ENCODE data around the gene DUSP28. TPM values are rescaled to one million over a fixed set of nuclear protein-coding genes. Genes with fewer than 3 reads are reported as not detected.

The DUSP28 gene
- total and polyA plus RNA-seq, 2 experiments from 2014 or later, result 2.7 to 4.3 TPM

GRCh38 chr2:240551811-240552210 lies 8.3 kb upstream of the DUSP28 start:
- ATAC-seq, result no peak
- Histone ChIP-seq H3K36me3 (ENCODE audit: insufficient read depth) (no peaks in the 10 kb centered on the region), H4K20me1 (replicated peaks; ENCODE audit: insufficient read depth) (no peaks in the 10 kb centered on the region), H3K27me3 (ENCODE audit: insufficient read depth) (no peaks in the 10 kb centered on the region), H3K79me2 (replicated peaks; ENCODE audit: insufficient read depth) (no peaks in the 10 kb centered on the region), H3F3A (replicated peaks; ENCODE audit: low read depth) (no peaks in the 10 kb centered on the region), H2AFZ (no peak overlapping the region), H3K27ac (ENCODE audit: low read depth) (no peak overlapping the region), H3K9me2 (ENCODE audit: insufficient read depth) (no peaks in the 10 kb centered on the region), H3K4me1 (ENCODE audit: insufficient read depth) (peaks cover under 1% of the 10 kb centered on the region; the same call in 1 of the 2 replicates), H3K4me2 (no peak overlapping the region), H3K4me3 (no peak overlapping the region)
- Mint-ChIP-seq H3K4me1 (0 out of 3 replicates have a peak, but pooled peaks cover 3% of the 10 kb centered on the region), H3K27ac (no peak overlapping the region), H3K27me3 (ENCODE audit: insufficient read depth, low read depth, poor library complexity) (peaks cover 7% of the 10 kb centered on the region), H3K4me3 (no peak overlapping the region), H3K36me3 (ENCODE audit: low read depth) (peaks cover 30% of the 10 kb centered on the region), H3K9me3 (peaks cover 21% of the 10 kb centered on the region)
- TF ChIP-seq STAT1 (IDR thresholded peaks at IDR 0.05; ENCODE audit: unreplicated experiment) (no peak), EZH2 (IDR thresholded peaks at IDR 0.05; ENCODE audit: low read depth, unreplicated experiment) (no peak), CTCF (conservative IDR thresholded peaks at IDR 0.05; ENCODE audit: low read depth in 2 of 2) (no peak), ZNF331 (CRISPR knock-in tag; IDR thresholded peaks at IDR 0.05; ENCODE audit: low read depth) (no peak), ZNF114 (CRISPR knock-in tag; IDR thresholded peaks at IDR 0.05) (no peak), NANOG (IDR thresholded peaks at IDR 0.05; ENCODE audit: borderline replicate concordance) (no peak)
- DNase-seq (ENCODE audit: low spot score), result no peak

GRCh38 chr2:240553956-240554480 lies 6.1 kb upstream of the DUSP28 start:
- Histone ChIP-seq H3K4me2 (no peak overlapping the region), H3K4me3 (no peak overlapping the region), H3K27ac (ENCODE audit: low read depth) (no peak overlapping the region), H3K79me2 (replicated peaks; ENCODE audit: insufficient read depth) (no peaks in the 10 kb centered on the region), H3K9me2 (ENCODE audit: insufficient read depth) (no peaks in the 10 kb centered on the region; the same call in 1 of the 2 replicates), H3K36me3 (ENCODE audit: insufficient read depth) (no peaks in the 10 kb centered on the region), H4K20me1 (replicated peaks; ENCODE audit: insufficient read depth) (no peaks in the 10 kb centered on the region), H3K4me1 (ENCODE audit: insufficient read depth) (peaks cover 5% of the 10 kb centered on the region; the same call in 1 of the 2 replicates), H2AFZ (no peak overlapping the region), H3K27me3 (ENCODE audit: insufficient read depth) (peaks cover 14% of the 10 kb centered on the region), H3F3A (replicated peaks; ENCODE audit: low read depth) (0 out of 2 replicates have a peak, but pooled peaks cover 2% of the 10 kb centered on the region)
- Mint-ChIP-seq H3K27ac (no peak overlapping the region), H3K4me1 (peaks cover 13% of the 10 kb centered on the region), H3K27me3 (ENCODE audit: insufficient read depth, low read depth, poor library complexity) (peaks cover 19% of the 10 kb centered on the region), H3K4me3 (no peak overlapping the region), H3K36me3 (ENCODE audit: low read depth) (peaks cover 32% of the 10 kb centered on the region), H3K9me3 (peaks cover 18% of the 10 kb centered on the region)
- no peak for DNase-seq (ENCODE audit: low spot score)
- no peak for ATAC-seq
- TF ChIP-seq STAT1 (IDR thresholded peaks at IDR 0.05; ENCODE audit: unreplicated experiment) (no peak), CTCF (conservative IDR thresholded peaks at IDR 0.05; ENCODE audit: low read depth in 2 of 2) (no peak), POLR2AphosphoS5 (IDR thresholded peaks at IDR 0.05; ENCODE audit: low read depth) (no peak), ZNF331 (CRISPR knock-in tag; IDR thresholded peaks at IDR 0.05; ENCODE audit: low read depth) (no peak), CREB1 (CRISPR knock-in tag; IDR thresholded peaks at IDR 0.05; ENCODE audit: low read depth) (no peak), ZNF462 (CRISPR knock-in tag; IDR thresholded peaks at IDR 0.05) (no peak), ZNF114 (CRISPR knock-in tag; IDR thresholded peaks at IDR 0.05) (no peak), NANOG (IDR thresholded peaks at IDR 0.05; ENCODE audit: borderline replicate concordance) (no peak)

All from GM23338 (cell line).